Aorta (tissue), 5 donors: ENCODE results near the gene FIGNL2. TPM values are rescaled to one million over a fixed set of nuclear protein-coding genes. Genes with fewer than 3 reads are reported as not detected.
A peak's percentile ranks its signal among the peaks of the same experiment; 100 is the strongest.
"Not testable (repeated sequence)": the region's sequence is repeated elsewhere in the genome, so short reads cannot be mapped to it uniquely, and the experiment has no call there.

Experiments
- ATAC-seq: fragments of 200-7000 bp; cut with Tn5 transposase; one replicate; pipeline ENCODE4 v1.9.1; 2022; ENCODE audit warnings: moderate library complexity; ENCODE audit not compliant: low FRiP score
- DNase-seq, 2 donors: peaks; one replicate each; pipeline ENCODE4 v3.0.0-alpha.2; 2020
- H3K27ac ChIP-seq, 2 donors: one replicate each; pipeline ENCODE4 v1.5.1; 2013; ENCODE audit warnings: low read length in 2 of 2, mild to moderate bottlenecking in 2 of 2, moderate library complexity in 2 of 2, control low read depth in 1 of 2, inconsistent platforms in 1 of 2, low read depth in 1 of 2
- H3K27me3 ChIP-seq, 2 donors: one replicate each; pipeline ENCODE4 v1.6.1; 2013; ENCODE audit warnings: control low read depth in 1 of 2, low read length in 1 of 2, mild to moderate bottlenecking in 1 of 2, moderate library complexity in 1 of 2; ENCODE audit not compliant: insufficient read depth in 2 of 2, control insufficient read depth in 1 of 2
- H3K36me3 ChIP-seq, 2 donors: one replicate each; pipeline ENCODE4 v1.6.1; 2013; ENCODE audit warnings: control low read depth in 1 of 2, low read length in 1 of 2, mild to moderate bottlenecking in 1 of 2; ENCODE audit not compliant: insufficient read depth in 2 of 2, control insufficient read depth in 1 of 2
- H3K4me1 ChIP-seq, 2 donors: one replicate each; pipeline ENCODE4 v1.6.1; 2013; ENCODE audit warnings: low read length in 2 of 2, control low read depth in 1 of 2, mild to moderate bottlenecking in 1 of 2, moderate library complexity in 1 of 2; ENCODE audit not compliant: insufficient read depth in 2 of 2, control insufficient read depth in 1 of 2
- H3K4me3 ChIP-seq, 2 donors: one replicate each; pipeline ENCODE4 v1.5.1; 2013; ENCODE audit warnings: low read length in 2 of 2, control low read depth in 1 of 2, mild to moderate bottlenecking in 1 of 2
- H3K9me3 ChIP-seq: one replicate; pipeline ENCODE4 v1.6.1; 2013; ENCODE audit warnings: mild to moderate bottlenecking, low read length; ENCODE audit not compliant: control insufficient read depth
- WGBS, 2 donors: extraction: QIAGEN DNeasy Blood & Tissue Kit; methylation state at CpG; one replicate each; pipeline ENCODE4 v1.1.7; 2013; 5-methylcytosine and 5-hydroxymethylcytosine counted together
- intact Hi-C, 2 donors: fragments of 100-400 bp; cut with DNase I; formaldehyde crosslinking; loops; one replicate each; pipeline versions ENCODE4 v1.14.2 to v1.15.0; 2022
- polyA plus RNA-seq, 2 donors: library from polyadenylated mRNA; stranded (reverse); fragments of 200-250 nt; gene quantifications; one replicate each; pipeline ENCODE4 v1.2.3, GENCODE V29; 2013
- total RNA-seq, 2 donors: library from RNA; stranded (reverse); fragmentation: NEBNext Ultra II Directional; extraction: Animal tissue kit (Norgen Biotek cat#: 25700); gene quantifications; one replicate each; pipeline ENCODE4 v1.2.1, GENCODE V29; 2021
- donor health status: healthy with polysubstance abuse.
- donor health status: Bipolar disorder and iron deficiency.
- donor health status: DM: no; HTN: no; CAD: no.
- donor health status: DM: no; HTN: no; CAD: no.
- donor health status: DM: yes; HTN: yes; CAD: no.

The FIGNL2 gene
- total and polyA plus RNA-seq, 4 donors = 0.08 to 2.1 (median 1.0) TPM; not detected in 1

GRCh38 chr12:51889216-51890132, 41.0 kb upstream of the FIGNL2 start:
- intact Hi-C loops = no loop called here
- Histone ChIP-seq H3K27ac (no peak overlapping the region), H3K9me3 (no peaks in the 10 kb centered on the region), H3K4me1 (no peaks in the 10 kb centered on the region), H3K36me3 (no peaks in the 10 kb centered on the region), H3K4me3 (no peak overlapping the region), H3K27me3 (no peaks in the 10 kb centered on the region)
- WGBS, 2 donors = 86 to 87% methylated on average over 21 of the region's 21 CpGs
- DNase-seq = peak in 1 of 2 donors; percentile 31
- no peak for ATAC-seq

GRCh38 chr12:51888316-51889215, 40.0 kb upstream of the FIGNL2 start:
- intact Hi-C loops = no loop called here
- no peaks in the 10 kb centered on the region for H3K9me3 ChIP-seq
- no peaks in the 10 kb centered on the region for H3K36me3 ChIP-seq
- no peak overlapping the region for H3K27ac ChIP-seq
- no peaks in the 10 kb centered on the region for H3K4me1 ChIP-seq
- DNase-seq (peak in 1 of 2 donors; percentile 44), ATAC-seq (no peak)
- no peak overlapping the region for H3K4me3 ChIP-seq
- WGBS, 2 donors = 73 to 76% methylated on average over 15 of the region's 15 CpGs
- no peaks in the 10 kb centered on the region for H3K27me3 ChIP-seq

GRCh38 chr12:51887476-51888315, 39.2 kb upstream of the FIGNL2 start, which contains the start of gene ANKRD33:
Gene ANKRD33 (plus strand): TSS chr12:51888103. CDS start chr12:51888187, 84 bp downstream.
- Histone ChIP-seq H3K4me3 (no peak within 1 kb of the TSS), H3K4me1 (no peaks in the 10 kb centered on the region), H3K27me3 (no peaks in the 10 kb centered on the region), H3K9me3 (no peaks in the 10 kb centered on the region), H3K36me3 (no peaks in the 10 kb centered on the region), H3K27ac (no peak within 1 kb of the TSS)
- peak in 1 of 2 donors; percentile 71 for DNase-seq
- WGBS, 2 donors = 46 to 49% methylated on average over 41 of the region's 41 CpGs
- ATAC-seq = peak; percentile 33
- intact Hi-C loops = no loop called here

- H3K4me1 ChIP-seq = no peaks in the 10 kb centered on the region
- H3K4me3 ChIP-seq = no peak overlapping the region
- intact Hi-C loops = no loop called here
- H3K27ac ChIP-seq = no peak overlapping the region
- DNase-seq = peak in 1 of 2 donors; percentile 91
- WGBS, 2 donors = 50 to 51% methylated on average over 10 of the region's 10 CpGs
- ATAC-seq = peak; percentile 92
- H3K9me3 ChIP-seq = no peaks in the 10 kb centered on the region
- no peaks in the 10 kb centered on the region for H3K27me3 ChIP-seq
- H3K36me3 ChIP-seq = no peaks in the 10 kb centered on the region
Observed at GRCh38 chr12:51886021-51886710, 37.6 kb upstream of the FIGNL2 start.

GRCh38 chr12:51885294-51886020, 36.9 kb upstream of the FIGNL2 start:
- H3K4me3 ChIP-seq, H3K9me3 ChIP-seq, H3K27ac ChIP-seq, H3K27me3 ChIP-seq, intact Hi-C loops, ATAC-seq, H3K4me1 ChIP-seq, H3K36me3 ChIP-seq: not testable (repeated sequence)
- 87 to 88% methylated on average over 10 of the region's 10 CpGs for WGBS, 2 donors
- peak in 1 of 2 donors; percentile 45 for DNase-seq

GRCh38 chr12:51884676-51885229, 36.2 kb upstream of the FIGNL2 start:
- DNase-seq (no peak), ATAC-seq (no peak)
- H3K4me3 ChIP-seq = no peak overlapping the region
- H3K4me1 ChIP-seq = no peaks in the 10 kb centered on the region
- no peaks in the 10 kb centered on the region for H3K36me3 ChIP-seq
- WGBS, 2 donors = 92 to 95% methylated on average over 11 of the region's 11 CpGs
- H3K27ac ChIP-seq = no peak overlapping the region
- H3K27me3 ChIP-seq = no peaks in the 10 kb centered on the region
- intact Hi-C loops = no loop called here
- no peaks in the 10 kb centered on the region for H3K9me3 ChIP-seq

GRCh38 chr12:51883998-51884675, 35.6 kb upstream of the FIGNL2 start:
- Histone ChIP-seq H3K4me1 (no peaks in the 10 kb centered on the region), H3K27me3 (no peaks in the 10 kb centered on the region), H3K4me3 (no peak overlapping the region), H3K9me3 (no peaks in the 10 kb centered on the region), H3K36me3 (no peaks in the 10 kb centered on the region), H3K27ac (no peak overlapping the region)
- WGBS, 2 donors = 89 to 91% methylated on average over 4 of the region's 4 CpGs
- DNase-seq = no peak
- no peak for ATAC-seq
- intact Hi-C loops = no loop called here
